ENCODE measurements around the gene LRIT3. TPM values are rescaled to one million over a fixed set of nuclear protein-coding genes. Genes with fewer than 3 reads are reported as not detected.

Gene LRIT3
- total RNA-seq, 4 donors from 2014 or later, result 0.67 to 1.8 TPM; not detected in 2

DNA sequence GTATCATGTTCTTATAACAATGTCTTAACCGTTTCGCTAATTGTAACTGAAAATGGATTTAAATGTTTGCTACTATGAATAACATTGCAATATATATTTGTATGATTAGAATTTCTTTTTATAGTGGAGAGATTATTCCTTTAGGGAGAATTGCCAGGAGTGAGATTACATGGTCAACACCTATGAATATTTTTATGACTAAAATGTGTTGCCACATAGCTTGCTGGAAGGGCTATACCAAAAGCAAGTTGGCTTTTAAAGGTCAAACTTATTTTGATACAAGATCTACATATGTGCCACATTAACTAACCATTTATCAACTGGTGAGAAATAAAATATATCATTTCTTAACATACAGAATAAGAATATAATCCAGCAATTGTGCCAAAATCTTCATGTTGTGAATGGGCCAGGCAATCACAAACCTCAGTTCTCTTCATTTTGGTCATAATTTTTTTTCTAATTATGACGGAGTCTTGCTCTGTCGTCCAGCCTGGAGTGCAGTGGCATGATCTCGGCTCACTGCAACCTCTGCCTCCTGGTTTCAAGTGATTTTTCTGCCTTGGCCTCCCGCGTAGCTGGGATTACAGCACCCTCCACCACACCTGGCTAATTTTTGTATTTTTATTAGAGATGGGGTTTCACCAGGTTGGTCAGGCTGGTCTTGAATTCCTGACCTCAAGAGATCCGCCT is 54.8 kb downstream of the LRIT3 start:
- H3K27me3 ChIP-seq, result no peaks in the 10 kb centered on the region
- H3K27ac ChIP-seq, result no peak overlapping the region
- H3K9me3 ChIP-seq, result no peaks in the 10 kb centered on the region
- H3K4me3 ChIP-seq, result no peak overlapping the region
- TF ChIP-seq, protein P1, sequence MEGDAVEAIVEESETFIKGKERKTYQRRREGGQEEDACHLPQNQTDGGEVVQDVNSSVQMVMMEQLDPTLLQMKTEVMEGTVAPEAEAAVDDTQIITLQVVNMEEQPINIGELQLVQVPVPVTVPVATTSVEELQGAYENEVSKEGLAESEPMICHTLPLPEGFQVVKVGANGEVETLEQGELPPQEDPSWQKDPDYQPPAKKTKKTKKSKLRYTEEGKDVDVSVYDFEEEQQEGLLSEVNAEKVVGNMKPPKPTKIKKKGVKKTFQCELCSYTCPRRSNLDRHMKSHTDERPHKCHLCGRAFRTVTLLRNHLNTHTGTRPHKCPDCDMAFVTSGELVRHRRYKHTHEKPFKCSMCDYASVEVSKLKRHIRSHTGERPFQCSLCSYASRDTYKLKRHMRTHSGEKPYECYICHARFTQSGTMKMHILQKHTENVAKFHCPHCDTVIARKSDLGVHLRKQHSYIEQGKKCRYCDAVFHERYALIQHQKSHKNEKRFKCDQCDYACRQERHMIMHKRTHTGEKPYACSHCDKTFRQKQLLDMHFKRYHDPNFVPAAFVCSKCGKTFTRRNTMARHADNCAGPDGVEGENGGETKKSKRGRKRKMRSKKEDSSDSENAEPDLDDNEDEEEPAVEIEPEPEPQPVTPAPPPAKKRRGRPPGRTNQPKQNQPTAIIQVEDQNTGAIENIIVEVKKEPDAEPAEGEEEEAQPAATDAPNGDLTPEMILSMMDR (IDR thresholded peaks at IDR 0.05), result no peak
- TF ChIP-seq POLR2A (IDR thresholded peaks at IDR 0.05), result no peak
- H3K36me3 ChIP-seq, result no peaks in the 10 kb centered on the region
- DNase-seq, result no peak
- no peaks in the 10 kb centered on the region for H3K4me1 ChIP-seq

DNA sequence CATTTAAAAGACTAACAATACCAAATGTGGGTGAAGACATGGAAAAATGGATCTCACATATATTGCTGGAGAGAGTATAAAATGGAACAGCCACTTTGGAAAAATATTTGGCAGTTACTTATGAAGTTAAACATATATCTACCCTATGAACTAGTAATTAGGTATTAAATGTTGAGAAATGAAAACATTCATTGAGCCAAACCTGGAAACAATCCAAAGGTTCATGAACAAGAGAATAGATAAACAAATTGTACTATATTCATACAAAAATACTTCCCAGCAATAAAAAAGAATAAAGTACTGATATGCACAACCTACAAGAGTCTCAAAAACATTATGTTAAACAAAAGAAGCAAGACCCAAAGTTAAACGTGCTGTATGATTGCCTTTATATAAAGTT is 60.8 kb downstream of the LRIT3 start:
- no peaks in the 10 kb centered on the region for H3K27me3 ChIP-seq
- H3K27ac ChIP-seq, result no peak overlapping the region
- no peak overlapping the region for H3K4me3 ChIP-seq
- H3K9me3 ChIP-seq, result no peaks in the 10 kb centered on the region
- no peaks in the 10 kb centered on the region for H3K4me1 ChIP-seq
- DNase-seq, result no peak
- TF ChIP-seq POLR2A (IDR thresholded peaks at IDR 0.05), result no peak
- TF ChIP-seq, protein P1 (IDR thresholded peaks at IDR 0.05), result no peak
- H3K36me3 ChIP-seq, result no peaks in the 10 kb centered on the region

DNA sequence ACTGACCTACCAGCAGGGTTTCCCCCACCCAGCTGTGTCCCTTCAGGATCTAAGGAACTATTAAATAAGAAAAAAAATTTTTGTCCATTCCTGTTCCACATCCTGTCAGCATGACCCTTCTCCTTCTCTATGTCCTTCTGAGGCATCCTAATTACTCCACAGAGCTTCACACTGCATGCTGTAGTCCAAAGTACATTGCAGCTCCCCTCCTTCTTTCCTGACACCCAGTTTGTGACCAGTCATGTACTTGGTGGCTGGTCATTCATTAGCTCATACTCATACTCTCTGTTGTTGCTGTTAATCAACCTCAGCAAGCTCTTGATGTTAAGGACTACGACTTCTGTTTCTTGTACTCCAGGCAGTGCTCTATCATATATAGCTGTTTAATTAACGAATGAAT is 62.3 kb downstream of the LRIT3 start:
- no peak for DNase-seq
- peaks cover 0 to 4% (median 0%) of the 10 kb centered on the region in 4 donors for H3K4me1 ChIP-seq
- no peak overlapping the region for H3K27ac ChIP-seq
- no peaks in the 10 kb centered on the region for H3K27me3 ChIP-seq
- H3K4me3 ChIP-seq, result no peak overlapping the region
- H3K36me3 ChIP-seq, result no peaks in the 10 kb centered on the region
- TF ChIP-seq POLR2A (IDR thresholded peaks at IDR 0.05), result no peak
- TF ChIP-seq, protein P1 (IDR thresholded peaks at IDR 0.05), result no peak
- H3K9me3 ChIP-seq, result no peaks in the 10 kb centered on the region

- Histone ChIP-seq H3K27ac (no peak within 1 kb of the TSS), H3K4me3 (no peak within 1 kb of the TSS), H3K36me3 (no peaks in the 10 kb centered on the region), H3K27me3 (no peaks in the 10 kb centered on the region), H3K4me1 (peaks cover 0 to 4% (median 0%) of the 10 kb centered on the region in 4 donors), H3K9me3 (no peaks in the 10 kb centered on the region)
- TF ChIP-seq, protein P1 (IDR thresholded peaks at IDR 0.05), result no peak
- no peak for TF ChIP-seq POLR2A (IDR thresholded peaks at IDR 0.05)
- DNase-seq, result no peak
These were observed 65.0 kb downstream of the LRIT3 start, which contains the start of gene EGF for GRCh38 chr4:109912706-109913595. Gene EGF, plus strand, starts transcription at chr4:109912883. Its CDS starts 453 bp downstream, at chr4:109913336.

DNA sequence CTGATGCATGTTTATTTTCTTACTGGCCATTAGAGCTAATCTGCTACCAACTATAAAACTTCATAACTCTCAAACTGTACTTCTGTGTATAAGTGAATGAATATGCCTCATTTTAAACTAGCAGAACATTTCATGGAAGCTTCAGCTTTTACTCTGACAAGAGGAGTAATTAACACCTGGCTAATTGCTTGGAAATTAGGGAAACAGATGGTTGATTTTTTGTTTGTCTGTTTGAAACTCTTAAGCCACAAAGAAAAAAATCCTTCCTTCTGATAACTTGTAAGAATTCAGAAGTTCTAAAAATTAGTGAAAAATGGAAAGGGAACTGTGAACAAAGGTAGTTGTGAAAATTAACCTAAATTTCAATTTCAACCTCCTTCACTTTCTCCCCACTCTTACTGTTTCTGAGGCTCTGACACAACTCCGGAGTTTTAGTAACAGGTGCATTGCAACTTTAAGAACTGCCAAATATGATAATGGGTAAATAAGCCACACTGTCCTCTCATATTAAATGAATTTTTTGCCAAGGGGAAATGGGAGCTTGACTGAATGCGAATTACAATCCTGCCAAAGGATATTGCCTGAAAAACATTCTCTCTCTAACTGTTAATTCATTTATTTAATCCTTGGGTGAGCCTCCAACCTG is 65.8 kb downstream of the LRIT3 start:
- Histone ChIP-seq H3K27ac (no peak overlapping the region), H3K9me3 (no peaks in the 10 kb centered on the region), H3K4me3 (no peak overlapping the region), H3K27me3 (no peaks in the 10 kb centered on the region), H3K4me1 (peaks cover 0 to 4% (median 0%) of the 10 kb centered on the region in 4 donors), H3K36me3 (no peaks in the 10 kb centered on the region)
- DNase-seq, result no peak
- TF ChIP-seq, protein P1 (IDR thresholded peaks at IDR 0.05), result no peak
- no peak for TF ChIP-seq POLR2A (IDR thresholded peaks at IDR 0.05)
